Mesenteric fat pad (tissue), 1 donor: ENCODE measurements around the gene CALN1. TPM values are rescaled to one million over a fixed set of nuclear protein-coding genes. Genes with fewer than 3 reads are reported as not detected.
"Not testable (repeated sequence)": the region's sequence is repeated elsewhere in the genome, so short reads cannot be mapped to it uniquely, and the experiment has no call there.

ENCODE experiments used
- DNase-seq: peaks from one replicate; pipeline ENCODE4 v3.0.0-alpha.2; 2020; ENCODE audit warnings: low spot score
- total RNA-seq: library from RNA; stranded (reverse); fragmentation: NEBNext Ultra II Directional; extraction: Animal tissue kit (Norgen Biotek cat#: 25700); gene quantifications from one replicate; pipeline ENCODE4 v1.2.1, GENCODE V29; 2021
- donor health status: DM: yes; HTN: yes; CAD: no.

Gene CALN1
- total RNA-seq, 1 donor from 2014 or later, result not detected

- DNase-seq, result no peak
Observed at GRCh38 chr7:71988201-71988600, 423.9 kb downstream of the CALN1 start.

DNA sequence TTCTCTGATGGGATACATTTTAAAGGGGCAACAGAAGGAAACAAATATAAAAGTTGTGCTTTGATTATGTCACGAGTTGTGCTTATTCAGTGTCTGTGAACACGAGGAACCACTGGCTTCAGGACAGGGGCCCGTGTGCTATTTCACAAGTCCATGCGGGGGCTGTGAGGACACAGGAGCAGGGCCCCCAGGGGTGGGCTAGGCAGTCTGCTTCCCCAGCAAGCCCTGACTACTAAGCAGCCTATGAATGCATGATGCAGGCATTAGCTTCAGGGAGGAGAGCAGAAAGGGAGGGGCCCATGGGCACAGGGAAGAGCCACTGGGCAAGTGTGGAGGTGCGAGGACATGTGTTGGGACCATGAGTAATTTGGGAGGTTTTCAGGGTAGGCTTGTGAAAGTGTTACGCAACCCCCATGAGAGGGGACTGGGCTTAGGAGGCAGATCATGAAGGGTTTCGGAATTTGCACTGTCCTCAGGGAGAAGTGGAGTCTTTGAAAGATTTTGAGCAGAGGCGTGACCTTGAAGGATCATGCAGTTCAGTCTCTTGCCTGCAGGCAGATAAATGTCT lies 424.9 kb downstream of the CALN1 start:
- no peak for DNase-seq

GRCh38 chr7:71984348-71984747 lies 427.8 kb downstream of the CALN1 start:
- DNase-seq, result no peak

DNA sequence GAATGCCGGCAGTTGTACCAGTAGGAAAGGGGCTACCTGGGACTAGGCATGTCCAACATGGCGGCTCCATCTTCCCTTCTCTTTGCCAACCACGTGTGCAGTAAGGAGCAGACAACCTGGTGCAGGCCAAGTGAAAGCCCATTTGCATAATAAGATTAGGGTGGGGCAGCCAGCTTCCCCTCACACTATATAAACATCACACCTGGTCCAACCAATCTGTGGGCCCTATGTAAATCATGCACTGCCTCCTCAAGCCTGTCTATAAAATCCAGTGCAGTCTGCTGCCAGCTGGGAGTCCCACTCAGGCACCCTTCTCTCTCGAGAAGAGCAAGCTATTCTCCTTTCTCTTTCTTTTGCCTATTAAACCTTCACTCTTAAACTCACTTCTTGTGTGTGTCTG lies 429.3 kb downstream of the CALN1 start:
- no peak for DNase-seq

GRCh38 chr7:71976645-71977044 lies 435.5 kb downstream of the CALN1 start:
- no peak for DNase-seq

GRCh38 chr7:71974611-71975010 lies 437.5 kb downstream of the CALN1 start:
- no peak for DNase-seq

DNA sequence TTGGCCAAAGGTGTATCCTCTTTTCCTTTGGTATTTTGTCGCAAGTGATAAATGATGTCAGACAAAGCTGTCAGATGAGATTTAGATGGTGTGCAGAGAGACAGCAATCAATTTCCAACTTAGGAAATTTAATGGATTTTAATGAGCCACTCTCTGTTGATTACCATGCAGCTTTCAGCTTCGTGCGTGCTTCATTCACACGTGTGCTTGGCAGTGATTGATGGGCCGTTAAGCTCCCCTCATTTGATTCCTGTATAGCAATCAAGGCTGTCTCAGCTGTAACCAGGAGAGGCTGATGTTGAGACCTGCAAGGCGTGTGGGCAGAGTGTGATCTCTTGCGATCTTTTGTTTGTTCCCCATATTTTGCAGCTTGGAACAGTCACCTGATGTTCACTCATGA lies 439.6 kb downstream of the CALN1 start:
- no peak for DNase-seq

DNA sequence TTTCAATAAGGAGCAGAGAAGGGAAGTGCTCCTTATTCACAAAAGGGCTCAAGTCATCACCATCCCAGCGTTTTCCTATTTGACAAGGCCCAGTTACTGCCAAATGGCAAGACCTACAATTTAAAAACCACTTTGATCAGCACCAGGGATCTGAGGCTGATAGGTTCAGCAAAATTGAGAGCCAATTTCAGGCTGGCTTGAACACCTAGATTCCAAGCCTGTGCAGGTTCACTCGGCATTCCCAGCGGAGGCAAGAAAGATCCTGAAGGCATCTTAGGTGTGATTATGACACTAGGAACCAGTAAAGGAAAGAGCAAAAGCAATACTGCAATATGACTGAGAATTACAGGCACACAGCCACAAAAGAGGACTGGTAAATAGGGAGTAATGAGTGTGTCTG lies 441.4 kb downstream of the CALN1 start:
- no peak for DNase-seq

GRCh38 chr7:71962636-71963035 lies 449.5 kb downstream of the CALN1 start:
- no peak for DNase-seq

DNA sequence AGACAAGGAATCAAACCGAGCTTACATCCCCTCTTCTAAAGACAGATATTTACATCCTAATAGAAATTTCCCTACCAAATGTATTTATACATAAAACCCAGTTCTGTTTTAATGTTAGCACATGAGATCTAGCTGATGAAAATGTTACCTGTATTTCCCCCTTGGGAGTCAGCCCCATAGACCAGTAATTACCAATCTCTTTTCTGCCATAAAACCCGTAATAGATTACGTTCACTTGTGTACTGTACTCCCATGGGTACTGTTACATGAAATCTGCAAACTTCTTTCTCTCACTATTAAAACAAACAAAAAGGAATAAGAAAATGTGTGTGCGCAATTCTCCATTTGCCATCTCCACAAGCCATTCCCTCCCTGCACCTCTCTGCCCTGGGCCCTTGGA lies 450.9 kb downstream of the CALN1 start:
- no peak for DNase-seq

DNA sequence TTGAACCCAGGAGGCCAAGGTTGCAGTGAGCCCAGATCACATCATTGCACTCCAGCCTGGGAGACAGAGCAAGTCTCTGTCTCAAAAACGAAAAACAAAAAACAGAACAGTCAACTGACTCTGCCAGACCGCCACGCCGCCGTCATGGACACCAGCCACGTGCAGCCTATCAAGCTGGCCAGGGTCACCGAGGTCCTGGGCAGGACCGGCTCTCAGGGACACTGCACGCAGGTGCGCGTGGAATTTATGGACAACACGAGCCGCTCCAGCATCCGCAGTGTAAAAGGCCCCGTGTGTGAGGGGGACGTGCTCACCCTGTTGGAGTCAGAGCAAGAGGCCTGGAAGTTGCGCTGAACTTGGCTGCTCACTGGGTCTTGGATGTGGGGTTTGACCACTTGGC lies 470.0 kb downstream of the CALN1 start:
- no peak for DNase-seq

DNA sequence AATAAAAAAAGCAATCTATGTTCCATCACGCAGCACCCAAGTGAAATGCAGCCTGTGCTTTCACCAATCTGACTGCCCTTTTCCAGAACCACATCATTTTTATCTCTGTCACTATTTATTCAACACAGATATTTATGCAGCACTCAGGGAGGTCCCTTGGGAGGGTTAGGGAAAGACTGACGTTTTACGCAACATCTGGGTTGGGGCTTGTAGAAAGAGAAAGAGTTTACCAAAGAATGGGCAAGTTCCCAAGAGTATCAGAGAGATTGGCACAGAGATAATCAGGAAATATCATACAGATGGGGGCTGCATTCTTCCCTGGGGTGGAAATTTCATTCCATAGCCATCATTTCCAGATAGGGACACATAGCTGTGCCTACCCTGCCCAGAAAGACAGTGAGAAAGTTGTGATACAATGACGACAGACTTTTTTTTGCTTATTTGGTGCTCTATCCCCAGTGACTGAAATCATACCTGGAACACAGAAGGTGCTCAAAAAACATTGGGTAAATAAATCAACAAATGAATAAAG lies 474.2 kb downstream of the CALN1 start:
- DNase-seq, result no peak

DNA sequence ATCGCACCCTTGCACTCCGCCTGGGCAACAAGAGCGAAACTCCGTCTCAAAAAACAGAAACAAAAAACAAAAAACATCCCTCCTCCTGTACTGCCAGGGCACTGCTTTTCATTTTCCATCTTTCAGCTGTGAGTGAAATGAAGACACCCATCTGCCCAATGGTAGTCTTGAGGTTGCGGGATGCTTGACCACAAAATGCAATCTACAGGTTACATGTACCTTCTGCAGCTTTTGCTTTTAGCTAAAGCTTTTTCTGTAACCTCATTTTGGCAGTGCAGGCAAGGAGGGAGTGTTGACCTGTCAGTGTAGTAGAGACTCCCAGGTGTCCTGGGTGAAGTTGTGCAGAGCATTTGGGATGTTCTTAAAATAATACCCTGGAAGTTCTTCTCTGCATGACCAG lies 476.5 kb downstream of the CALN1 start:
- no peak for DNase-seq

DNA sequence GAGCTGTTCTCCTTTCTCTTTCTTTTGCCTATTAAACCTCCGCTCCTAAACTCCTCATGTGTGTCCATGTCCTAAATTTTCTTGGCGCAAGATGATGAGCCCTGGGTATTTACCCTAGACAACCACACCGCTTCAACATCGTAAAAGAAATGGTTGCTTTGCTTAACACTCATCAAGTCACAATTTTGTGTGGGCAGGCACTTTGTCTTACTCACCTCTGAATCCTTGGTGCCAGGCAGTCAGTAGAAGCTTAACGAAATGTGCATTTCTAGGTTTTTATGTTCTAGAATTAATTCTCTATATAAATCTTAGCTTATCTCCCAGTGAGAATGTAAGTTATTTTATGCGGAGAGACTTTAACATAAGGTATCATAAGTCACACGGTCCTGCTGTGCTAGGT lies 478.7 kb downstream of the CALN1 start:
- no peak for DNase-seq

GRCh38 chr7:71925663-71926062 lies 486.5 kb downstream of the CALN1 start:
- DNase-seq, result no peak

GRCh38 chr7:71914204-71914603 lies 497.9 kb downstream of the CALN1 start:
- not testable (repeated sequence) for DNase-seq

- no peak for DNase-seq
Observed at GRCh38 chr7:71912476-71912875, 499.7 kb downstream of the CALN1 start.

GRCh38 chr7:71911051-71911450 lies 501.1 kb downstream of the CALN1 start:
- DNase-seq, result no peak

- no peak for DNase-seq
Observed at GRCh38 chr7:71905821-71906220, 506.3 kb downstream of the CALN1 start.

DNA sequence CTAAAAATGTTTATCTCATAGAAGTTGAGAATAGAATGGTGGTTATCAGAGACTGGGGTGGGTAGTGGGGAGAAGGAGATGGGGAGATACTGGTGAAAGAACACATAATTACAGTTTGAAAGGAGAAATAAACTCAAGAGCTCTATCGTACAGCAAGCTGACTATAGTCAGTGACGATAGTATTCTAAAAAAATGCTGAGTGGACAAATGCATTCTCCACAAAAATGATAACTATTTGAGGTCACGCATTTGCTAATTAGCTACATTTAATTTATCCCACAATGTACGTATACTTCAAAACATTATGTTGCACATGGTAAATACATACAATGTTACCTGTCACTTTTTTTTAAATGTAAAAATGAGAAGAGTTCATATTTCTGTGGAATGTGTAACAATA lies 507.7 kb downstream of the CALN1 start:
- DNase-seq, result no peak

DNA sequence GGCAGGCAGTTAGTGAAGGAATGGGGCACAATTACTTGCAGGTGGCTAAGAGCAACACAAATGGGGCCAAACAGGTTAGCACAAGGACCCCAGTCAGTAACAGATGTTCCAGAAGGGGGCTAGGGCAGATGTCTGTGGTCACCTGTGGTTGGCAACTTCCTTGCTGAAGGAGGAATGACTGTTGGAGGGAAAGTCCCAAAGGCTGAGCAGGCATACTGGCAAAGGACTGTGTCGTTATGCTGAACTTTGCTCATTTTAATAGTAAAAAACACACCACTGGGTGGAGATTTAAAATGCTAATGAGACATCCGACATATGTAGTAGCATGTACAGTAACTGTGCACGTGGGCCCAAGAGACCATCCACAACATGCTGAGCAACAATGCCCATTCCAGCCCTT lies 511.6 kb downstream of the CALN1 start:
- no peak for DNase-seq

DNA sequence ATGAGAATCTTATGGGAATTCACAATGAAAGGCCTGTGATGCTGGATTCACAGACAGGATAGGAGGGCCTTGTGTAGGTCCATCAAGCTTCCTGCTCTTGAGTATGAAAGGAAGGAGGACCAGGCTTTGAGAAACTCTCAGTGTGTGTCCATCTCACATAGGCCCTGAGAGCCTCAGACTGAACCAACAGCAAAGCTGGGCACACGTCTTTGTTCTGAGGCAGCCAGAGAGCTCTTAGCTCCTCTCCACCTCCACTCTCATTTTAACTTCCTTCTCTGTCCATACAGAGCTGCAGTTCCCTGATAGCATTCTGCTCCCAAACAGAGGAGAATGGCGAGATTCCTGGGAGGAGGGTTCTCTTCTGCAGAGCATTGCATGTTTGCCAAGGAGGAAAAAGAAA lies 515.6 kb downstream of the CALN1 start:
- DNase-seq, result no peak

GRCh38 chr7:71886046-71886445 lies 526.1 kb downstream of the CALN1 start:
- no peak for DNase-seq

DNA sequence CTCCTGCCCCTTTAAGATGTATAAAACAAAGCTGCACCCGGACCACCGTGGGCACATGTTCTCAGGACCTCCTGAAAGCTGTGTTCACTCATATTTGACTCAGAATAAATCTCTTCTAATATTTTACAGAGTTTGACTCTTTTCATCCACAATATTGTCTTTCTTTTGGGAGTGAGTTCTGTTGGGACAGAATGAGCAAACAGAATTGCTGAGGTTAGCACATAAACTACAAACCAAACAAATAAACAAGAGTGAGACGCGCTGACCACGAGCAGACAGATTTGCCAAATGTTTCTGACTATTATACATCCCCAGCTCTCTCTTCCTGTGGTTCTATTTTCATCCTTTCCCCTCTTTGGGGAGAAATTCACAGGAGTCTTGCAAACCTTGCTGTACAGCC lies 526.7 kb downstream of the CALN1 start:
- DNase-seq, result no peak
